Pons (tissue), 1 donor: ENCODE data around the gene RIMBP2.

Experiments
- DNase-seq: peaks from one replicate; pipeline ENCODE4 v3.0.0-alpha.2; 2016; ENCODE audit warnings: low spot score

RIMBP2 gene

GRCh38 chr12:130362060-130362459 is 354.0 kb downstream of the RIMBP2 start:
- DNase-seq: no peak

- DNase-seq: no peak
Measured at GRCh38 chr12:130357729-130358330, 358.3 kb downstream of the RIMBP2 start.

DNA sequence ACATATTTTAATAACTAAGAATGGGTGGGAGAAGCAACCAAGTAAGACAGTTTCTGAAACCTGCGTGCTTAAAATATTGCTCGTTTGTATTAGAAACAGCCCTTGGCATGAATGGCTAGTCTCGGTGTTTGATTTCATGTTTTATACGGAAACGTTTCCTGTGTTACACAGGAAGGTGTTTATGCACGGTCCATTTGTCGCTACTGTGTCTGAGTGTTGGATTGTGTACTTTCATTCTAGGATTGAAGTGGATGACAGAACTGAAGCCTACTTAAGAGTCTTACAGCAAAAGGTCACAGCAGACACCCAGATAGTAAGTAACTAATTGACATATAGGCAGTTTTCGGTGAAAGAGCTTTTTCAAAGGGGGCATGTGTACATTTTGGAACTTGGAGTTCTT is 358.9 kb downstream of the RIMBP2 start:
- DNase-seq: no peak

DNA sequence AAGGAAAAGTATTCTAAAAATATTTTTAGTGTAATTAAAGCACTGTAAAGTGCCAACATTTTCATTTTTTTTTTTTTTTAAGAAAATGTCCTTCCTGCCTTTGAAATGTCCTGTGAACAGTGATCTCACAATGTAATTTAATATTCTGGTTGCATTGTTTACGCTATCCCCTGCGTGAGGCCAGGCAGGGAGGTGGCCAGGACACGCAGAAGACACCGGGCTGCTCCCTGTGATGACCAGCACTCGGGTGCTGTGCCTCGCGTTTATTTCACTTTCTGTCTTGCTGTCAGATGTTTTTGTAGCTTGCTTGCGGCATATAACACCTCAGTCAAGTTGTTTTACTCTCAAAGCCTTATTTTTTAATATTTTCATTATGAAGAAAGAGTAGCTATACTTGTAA is 359.9 kb downstream of the RIMBP2 start:
- DNase-seq: no peak

GRCh38 chr12:130354407-130354806 is 361.7 kb downstream of the RIMBP2 start:
- no peak for DNase-seq

- DNase-seq: no peak
Measured at GRCh38 chr12:130353081-130353480, 363.0 kb downstream of the RIMBP2 start.

DNA sequence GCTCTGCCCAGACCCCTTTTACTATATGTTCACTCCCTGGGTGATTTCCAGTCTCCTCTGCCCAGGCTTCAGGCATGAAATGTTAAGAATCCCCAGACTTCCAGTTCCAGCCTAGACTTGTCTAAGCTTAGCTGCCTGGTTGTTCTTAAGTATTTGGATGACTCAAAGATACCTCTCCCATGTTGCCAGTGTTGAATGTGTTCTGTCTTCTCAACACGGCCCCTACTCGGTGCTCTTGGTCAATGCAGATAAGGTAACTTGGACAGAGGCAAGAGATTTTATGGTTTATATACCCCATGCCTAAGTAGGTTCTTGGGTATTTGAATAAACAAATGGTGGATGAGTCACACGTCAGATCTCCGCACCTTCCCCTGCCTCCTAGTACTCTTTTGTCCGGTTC is 364.8 kb downstream of the RIMBP2 start:
- DNase-seq: no peak

- no peak for DNase-seq
Measured at GRCh38 chr12:130350715-130351114, 365.4 kb downstream of the RIMBP2 start.

GRCh38 chr12:130347588-130347987 is 368.5 kb downstream of the RIMBP2 start:
- DNase-seq: no peak
